HepG2 (cell line): Measurements from ENCODE around the gene MPC1. TPM values are rescaled to one million over a fixed set of nuclear protein-coding genes. Genes with fewer than 3 reads are reported as not detected.

Experiments
- DNMT1 ChIP-seq: sonication (generic); formaldehyde crosslinking; IDR thresholded peaks from 2 replicates; pipeline ENCODE4 v1.5.1; 2020; ENCODE audit warnings: mild to moderate bottlenecking, missing genetic modification reagents
- KMT2B ChIP-seq: IDR thresholded peaks from 2 replicates; pipeline ENCODE4 v1.6.1; 2016; ENCODE audit warnings: missing genetic modification reagents, missing compliant biosample characterization
- RARA ChIP-seq: IDR thresholded peaks from 2 replicates; pipeline ENCODE4 v1.6.1; 2016; ENCODE audit warnings: missing genetic modification reagents, missing compliant biosample characterization
- RFXANK ChIP-seq: IDR thresholded peaks from 2 replicates; pipeline ENCODE4 v1.6.1; 2016
- SOX13 ChIP-seq, 3 experiments: fragments of 450-650 bp in 1 of 3; sonication (generic) in 1 of 3; formaldehyde crosslinking in 1 of 3; IDR thresholded peaks in 2 of 3; conservative IDR thresholded peaks in 1 of 3; 2 replicates each; pipeline versions ENCODE4 v1.5.0 to v1.6.1; 2016 to 2020; ENCODE audit warnings: antibody characterized with exemption in 1 of 3, mild to moderate bottlenecking in 1 of 3, missing compliant biosample characterization in 1 of 3, missing genetic modification reagents in 1 of 3, moderate library complexity in 1 of 3
- SRSF9 ChIP-seq: fragments of 200-400 bp; formaldehyde crosslinking; IDR thresholded peaks from 2 replicates; pipeline ENCODE4 v1.6.1; 2018; ENCODE audit warnings: borderline replicate concordance, mild to moderate bottlenecking, low read depth, low read length; ENCODE audit not compliant: insufficient read depth, poor library complexity, severe bottlenecking
- TBP ChIP-seq: sonication (generic); formaldehyde crosslinking; IDR thresholded peaks from 2 replicates; pipeline ENCODE4 v1.5.0; 2020; ENCODE audit warnings: missing genetic modification reagents
- YEATS2 ChIP-seq: sonication (generic); formaldehyde crosslinking; IDR thresholded peaks from 2 replicates; pipeline ENCODE4 v1.4.0; 2020; ENCODE audit warnings: missing genetic modification reagents, borderline replicate concordance
- ZNF619 ChIP-seq: sonication (generic); formaldehyde crosslinking; IDR thresholded peaks from 2 replicates; pipeline ENCODE4 v1.4.0; 2020; ENCODE audit warnings: mild to moderate bottlenecking, missing genetic modification reagents
- ZNF75D ChIP-seq: sonication (generic); formaldehyde crosslinking; IDR thresholded peaks from 2 replicates; pipeline ENCODE4 v1.8.1; 2023; ENCODE audit warnings: missing genetic modification reagents, mild to moderate bottlenecking, borderline replicate concordance
- polyA plus RNA-seq, 8 experiments: library from polyadenylated mRNA; depleted of rRNA in 3 of 8; stranded (reverse) in 7 of 8; unstranded in 1 of 8; fragments of >200 nt; fragmentation: Illumina TruSeq in 4 of 8; extraction: Trizol in 4 of 8; gene quantifications; 2 replicates each; pipeline versions ENCODE4 v1.2.1 to v1.2.3, GENCODE V29; 2011 to 2016; ENCODE audit warnings: low read depth in 4 of 8, missing spikeins in 1 of 8, mixed read lengths in 1 of 8; ENCODE audit not compliant: insufficient read depth in 1 of 8
- total RNA-seq, 5 experiments: library from RNA; depleted of rRNA; stranded (reverse); fragments of >200 nt; fragmentation: Illumina TruSeq; extraction: Trizol; gene quantifications; 2 replicates each; pipeline ENCODE4 v1.2.3, GENCODE V29; 2016; ENCODE audit warnings: low read depth in 1 of 5
- TF ChIP-seq, protein P1 (sequence below): sonication (generic); formaldehyde crosslinking; IDR thresholded peaks from 2 replicates; pipeline ENCODE4 v1.5.0; 2020; ENCODE audit warnings: mild to moderate bottlenecking, missing genetic modification reagents
- TF ChIP-seq, protein P2 (sequence below): sonication (generic); formaldehyde crosslinking; IDR thresholded peaks from 2 replicates; pipeline ENCODE4 v1.9.0; 2021; ENCODE audit warnings: missing genetic modification reagents, borderline replicate concordance
- TF ChIP-seq, protein P3 (sequence below): sonication (generic); formaldehyde crosslinking; IDR thresholded peaks from 2 replicates; pipeline ENCODE4 v1.5.1; 2020; ENCODE audit warnings: missing genetic modification reagents, mild to moderate bottlenecking, borderline replicate concordance
- TF ChIP-seq, protein P4 (sequence below): sonication (generic); formaldehyde crosslinking; IDR thresholded peaks from 2 replicates; pipeline ENCODE4 v1.4.0; 2020; ENCODE audit warnings: missing genetic modification reagents
- TF ChIP-seq, protein P5 (sequence below): sonication (generic); formaldehyde crosslinking; IDR thresholded peaks from 2 replicates; pipeline ENCODE4 v1.8.1; 2023; ENCODE audit warnings: mild to moderate bottlenecking, moderate library complexity, missing genetic modification reagents

MPC1 gene
- total and polyA plus RNA-seq, 2 of the 13 experiments (the other 11 are each of a cell fraction or from before 2014, with no cell fraction given) = 189 to 214 TPM

DNA sequence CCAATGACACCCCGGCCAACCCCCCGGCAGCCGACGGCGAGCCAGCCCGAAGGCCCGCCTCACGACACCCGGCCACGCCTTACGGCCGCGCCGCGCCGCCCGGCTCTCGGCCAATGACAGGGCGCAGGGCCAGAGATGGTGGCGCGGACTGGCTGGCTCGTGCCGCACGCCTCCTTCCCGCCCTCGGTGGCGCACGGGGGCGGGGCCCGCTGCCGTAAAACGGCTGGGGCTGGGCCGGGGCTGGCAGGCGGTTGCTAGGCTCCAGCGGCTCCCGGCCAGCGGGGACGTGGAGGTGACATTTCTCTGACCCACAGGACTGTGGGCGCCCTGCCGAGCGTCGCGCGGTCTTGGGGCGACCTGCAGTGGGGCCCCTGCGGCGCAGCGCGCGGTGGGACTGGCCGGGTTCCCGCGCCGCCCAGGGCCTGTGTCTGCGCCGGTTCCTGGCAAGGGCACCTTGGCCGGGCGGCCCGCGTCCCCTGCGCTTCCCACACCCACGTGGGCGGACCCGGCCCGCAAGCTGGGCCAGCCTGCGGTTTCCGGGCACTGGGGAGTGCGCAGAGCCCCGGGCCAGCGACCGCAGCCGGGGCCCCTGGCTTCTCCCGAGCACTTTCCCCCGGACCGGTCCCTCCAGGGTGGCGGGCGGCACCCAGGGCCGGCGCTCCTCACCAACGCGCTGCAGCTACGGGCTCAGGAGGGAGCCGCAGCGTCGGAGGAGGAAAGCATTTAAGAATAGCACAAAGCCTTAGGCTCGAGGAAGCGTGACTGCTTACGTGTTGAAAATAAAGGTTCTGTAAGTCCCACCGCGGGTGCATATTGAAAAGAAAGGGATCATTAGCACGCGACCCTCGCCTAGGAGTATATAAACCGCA, at the start of gene MPC1 (continued):
- TF ChIP-seq ZNF75D = peak; percentile 64; the same call in 1 of the 2 replicates
- TF ChIP-seq SRSF9 = no peak
- TF ChIP-seq, protein P1, sequence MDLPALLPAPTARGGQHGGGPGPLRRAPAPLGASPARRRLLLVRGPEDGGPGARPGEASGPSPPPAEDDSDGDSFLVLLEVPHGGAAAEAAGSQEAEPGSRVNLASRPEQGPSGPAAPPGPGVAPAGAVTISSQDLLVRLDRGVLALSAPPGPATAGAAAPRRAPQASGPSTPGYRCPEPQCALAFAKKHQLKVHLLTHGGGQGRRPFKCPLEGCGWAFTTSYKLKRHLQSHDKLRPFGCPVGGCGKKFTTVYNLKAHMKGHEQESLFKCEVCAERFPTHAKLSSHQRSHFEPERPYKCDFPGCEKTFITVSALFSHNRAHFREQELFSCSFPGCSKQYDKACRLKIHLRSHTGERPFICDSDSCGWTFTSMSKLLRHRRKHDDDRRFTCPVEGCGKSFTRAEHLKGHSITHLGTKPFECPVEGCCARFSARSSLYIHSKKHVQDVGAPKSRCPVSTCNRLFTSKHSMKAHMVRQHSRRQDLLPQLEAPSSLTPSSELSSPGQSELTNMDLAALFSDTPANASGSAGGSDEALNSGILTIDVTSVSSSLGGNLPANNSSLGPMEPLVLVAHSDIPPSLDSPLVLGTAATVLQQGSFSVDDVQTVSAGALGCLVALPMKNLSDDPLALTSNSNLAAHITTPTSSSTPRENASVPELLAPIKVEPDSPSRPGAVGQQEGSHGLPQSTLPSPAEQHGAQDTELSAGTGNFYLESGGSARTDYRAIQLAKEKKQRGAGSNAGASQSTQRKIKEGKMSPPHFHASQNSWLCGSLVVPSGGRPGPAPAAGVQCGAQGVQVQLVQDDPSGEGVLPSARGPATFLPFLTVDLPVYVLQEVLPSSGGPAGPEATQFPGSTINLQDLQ (CRISPR knock-in tag) = peak; percentile 26; the same call in 1 of the 2 replicates
- peak; percentile 36; the same call in 1 of the 2 replicates for TF ChIP-seq RARA (CRISPR knock-in tag)
- peak; percentile 62; the same call in 1 of the 2 replicates for TF ChIP-seq KMT2B
- no peak; the same call in 1 of the 2 replicates for TF ChIP-seq SOX13 (IDR thresholded peaks at IDR 0.05)
- TF ChIP-seq SOX13 (CRISPR knock-in tag; conservative IDR thresholded peaks at IDR 0.05 in 1 of 2, IDR thresholded peaks at IDR 0.05 in 1 of 2) = no peak
- TF ChIP-seq, protein P2, sequence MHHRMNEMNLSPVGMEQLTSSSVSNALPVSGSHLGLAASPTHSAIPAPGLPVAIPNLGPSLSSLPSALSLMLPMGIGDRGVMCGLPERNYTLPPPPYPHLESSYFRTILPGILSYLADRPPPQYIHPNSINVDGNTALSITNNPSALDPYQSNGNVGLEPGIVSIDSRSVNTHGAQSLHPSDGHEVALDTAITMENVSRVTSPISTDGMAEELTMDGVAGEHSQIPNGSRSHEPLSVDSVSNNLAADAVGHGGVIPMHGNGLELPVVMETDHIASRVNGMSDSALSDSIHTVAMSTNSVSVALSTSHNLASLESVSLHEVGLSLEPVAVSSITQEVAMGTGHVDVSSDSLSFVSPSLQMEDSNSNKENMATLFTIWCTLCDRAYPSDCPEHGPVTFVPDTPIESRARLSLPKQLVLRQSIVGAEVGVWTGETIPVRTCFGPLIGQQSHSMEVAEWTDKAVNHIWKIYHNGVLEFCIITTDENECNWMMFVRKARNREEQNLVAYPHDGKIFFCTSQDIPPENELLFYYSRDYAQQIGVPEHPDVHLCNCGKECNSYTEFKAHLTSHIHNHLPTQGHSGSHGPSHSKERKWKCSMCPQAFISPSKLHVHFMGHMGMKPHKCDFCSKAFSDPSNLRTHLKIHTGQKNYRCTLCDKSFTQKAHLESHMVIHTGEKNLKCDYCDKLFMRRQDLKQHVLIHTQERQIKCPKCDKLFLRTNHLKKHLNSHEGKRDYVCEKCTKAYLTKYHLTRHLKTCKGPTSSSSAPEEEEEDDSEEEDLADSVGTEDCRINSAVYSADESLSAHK = no peak
- TF ChIP-seq TBP (CRISPR knock-in tag) = peak; percentile 95
- TF ChIP-seq, protein P3, sequence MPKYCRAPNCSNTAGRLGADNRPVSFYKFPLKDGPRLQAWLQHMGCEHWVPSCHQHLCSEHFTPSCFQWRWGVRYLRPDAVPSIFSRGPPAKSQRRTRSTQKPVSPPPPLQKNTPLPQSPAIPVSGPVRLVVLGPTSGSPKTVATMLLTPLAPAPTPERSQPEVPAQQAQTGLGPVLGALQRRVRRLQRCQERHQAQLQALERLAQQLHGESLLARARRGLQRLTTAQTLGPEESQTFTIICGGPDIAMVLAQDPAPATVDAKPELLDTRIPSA (CRISPR knock-in tag) = no peak
- peak; percentile 71; the same call in 1 of the 2 replicates for TF ChIP-seq ZNF619 (CRISPR knock-in tag)
- TF ChIP-seq, protein P4, sequence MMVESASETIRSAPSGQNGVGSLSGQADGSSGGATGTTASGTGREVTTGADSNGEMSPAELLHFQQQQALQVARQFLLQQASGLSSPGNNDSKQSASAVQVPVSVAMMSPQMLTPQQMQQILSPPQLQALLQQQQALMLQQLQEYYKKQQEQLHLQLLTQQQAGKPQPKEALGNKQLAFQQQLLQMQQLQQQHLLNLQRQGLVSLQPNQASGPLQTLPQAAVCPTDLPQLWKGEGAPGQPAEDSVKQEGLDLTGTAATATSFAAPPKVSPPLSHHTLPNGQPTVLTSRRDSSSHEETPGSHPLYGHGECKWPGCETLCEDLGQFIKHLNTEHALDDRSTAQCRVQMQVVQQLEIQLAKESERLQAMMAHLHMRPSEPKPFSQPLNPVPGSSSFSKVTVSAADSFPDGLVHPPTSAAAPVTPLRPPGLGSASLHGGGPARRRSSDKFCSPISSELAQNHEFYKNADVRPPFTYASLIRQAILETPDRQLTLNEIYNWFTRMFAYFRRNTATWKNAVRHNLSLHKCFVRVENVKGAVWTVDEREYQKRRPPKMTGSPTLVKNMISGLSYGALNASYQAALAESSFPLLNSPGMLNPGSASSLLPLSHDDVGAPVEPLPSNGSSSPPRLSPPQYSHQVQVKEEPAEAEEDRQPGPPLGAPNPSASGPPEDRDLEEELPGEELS = peak; percentile 28
- TF ChIP-seq RFXANK (CRISPR knock-in tag) = 0 out of 2 replicates have a peak, but pooled peaks have one; percentile 27
- TF ChIP-seq, protein P5, sequence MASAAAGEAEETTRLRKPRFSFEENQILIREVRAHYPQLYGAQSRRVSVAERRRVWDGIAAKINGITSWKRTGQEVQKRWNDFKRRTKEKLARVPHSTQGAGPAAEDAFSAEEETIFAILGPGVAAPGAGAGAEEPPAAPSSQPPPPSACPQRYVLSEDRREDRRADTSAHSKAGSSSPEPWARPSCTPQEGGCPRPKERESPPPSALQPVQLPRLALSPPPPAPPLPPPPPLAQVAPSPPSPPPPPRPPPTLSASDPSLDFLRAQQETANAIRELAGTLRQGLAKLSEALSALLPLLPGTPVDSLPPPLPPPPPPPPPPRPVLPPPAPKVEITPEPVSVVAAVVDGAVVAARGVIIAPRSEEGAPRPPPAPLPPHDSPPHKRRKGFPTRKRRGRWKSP (CRISPR knock-in tag) = peak; percentile 90
- TF ChIP-seq YEATS2 = peak; percentile 29; the same call in 1 of the 2 replicates
- 0 out of 2 replicates have a peak, but pooled peaks have one; percentile 84 for TF ChIP-seq DNMT1
